Body of pancreas (tissue), 4 donors: ENCODE data around the gene ZNF469. TPM values are rescaled to one million over a fixed set of nuclear protein-coding genes. Genes with fewer than 3 reads are reported as not detected.
A peak's percentile ranks its signal among the peaks of the same experiment; 100 is the strongest.

Experiments
- ATAC-seq: fragments of 150-250 bp; one replicate; pipeline ENCODE4 v1.9.1; 2016
- DNase-seq, 4 donors: peaks; one replicate each; pipeline ENCODE4 v3.0.0-alpha.2; 2019
- H3K27ac ChIP-seq, 4 donors: fragments of 200-600 bp; sonication (generic); 1 replicate in 3 of 4; 2 replicates in 1 of 4; pipeline versions ENCODE4 v1.5.1 to v1.6.1; 2016 to 2019; ENCODE audit warnings: mild to moderate bottlenecking in 1 of 4, mixed read lengths in 1 of 4, moderate library complexity in 1 of 4
- H3K27me3 ChIP-seq, 2 donors: fragments of 200-600 bp; sonication (generic); one replicate each; pipeline ENCODE4 v1.6.0; 2016; ENCODE audit warnings: mild to moderate bottlenecking in 1 of 2
- H3K36me3 ChIP-seq, 2 donors: fragments of 200-600 bp; sonication (generic); replicated peaks in 1 of 2; 2 replicates each; pipeline ENCODE4 v1.5.1; 2016; ENCODE audit warnings: low read depth in 2 of 2; ENCODE audit not compliant: insufficient read depth in 1 of 2
- H3K4me1 ChIP-seq: fragments of 200-600 bp; sonication (generic); one replicate; pipeline ENCODE4 v1.6.0; 2016
- H3K4me3 ChIP-seq, 2 donors: fragments of 200-600 bp; sonication (generic); 1 replicate in 1 of 2; 2 replicates in 1 of 2; pipeline ENCODE4 v1.5.1; 2016 to 2019
- H3K9me3 ChIP-seq, 3 donors: fragments of 200-600 bp; sonication (generic); 1 replicate in 2 of 3; 2 replicates in 1 of 3; pipeline ENCODE4 v1.5.1; 2016
- POLR2A ChIP-seq, 3 donors: fragments of 450-650 bp; IDR thresholded peaks; one replicate each; pipeline ENCODE4 v1.6.1; 2016; ENCODE audit warnings: antibody characterized with exemption in 3 of 3, mild to moderate bottlenecking in 2 of 3
- WGBS, 2 donors: methylation state at CpG; one replicate each; pipeline ENCODE4 v1.1.5; 2017; 5-methylcytosine and 5-hydroxymethylcytosine counted together
- intact Hi-C: fragments of 100-400 bp; cut with DNase I; formaldehyde crosslinking; loops from one replicate; pipeline ENCODE4 v1.15.1; 2023
- total RNA-seq, 2 donors: library from RNA; depleted of rRNA; stranded (reverse); fragments of >200 nt; gene quantifications; one replicate each; pipeline ENCODE4 v1.1.0, GENCODE V29; 2016
- TF ChIP-seq, protein P1 (sequence below), 7 experiments: fragments of 450-650 bp in 4 of 7; fragments of 200-600 bp in 3 of 7; sonication (generic) in 3 of 7; IDR thresholded peaks; one replicate each; pipeline ENCODE4 v1.5.1; 2016 to 2019; ENCODE audit warnings: antibody characterized with exemption in 7 of 7

ZNF469 gene
- total RNA-seq, 2 donors from 2014 or later: 0.99 to 1.0 TPM

DNA sequence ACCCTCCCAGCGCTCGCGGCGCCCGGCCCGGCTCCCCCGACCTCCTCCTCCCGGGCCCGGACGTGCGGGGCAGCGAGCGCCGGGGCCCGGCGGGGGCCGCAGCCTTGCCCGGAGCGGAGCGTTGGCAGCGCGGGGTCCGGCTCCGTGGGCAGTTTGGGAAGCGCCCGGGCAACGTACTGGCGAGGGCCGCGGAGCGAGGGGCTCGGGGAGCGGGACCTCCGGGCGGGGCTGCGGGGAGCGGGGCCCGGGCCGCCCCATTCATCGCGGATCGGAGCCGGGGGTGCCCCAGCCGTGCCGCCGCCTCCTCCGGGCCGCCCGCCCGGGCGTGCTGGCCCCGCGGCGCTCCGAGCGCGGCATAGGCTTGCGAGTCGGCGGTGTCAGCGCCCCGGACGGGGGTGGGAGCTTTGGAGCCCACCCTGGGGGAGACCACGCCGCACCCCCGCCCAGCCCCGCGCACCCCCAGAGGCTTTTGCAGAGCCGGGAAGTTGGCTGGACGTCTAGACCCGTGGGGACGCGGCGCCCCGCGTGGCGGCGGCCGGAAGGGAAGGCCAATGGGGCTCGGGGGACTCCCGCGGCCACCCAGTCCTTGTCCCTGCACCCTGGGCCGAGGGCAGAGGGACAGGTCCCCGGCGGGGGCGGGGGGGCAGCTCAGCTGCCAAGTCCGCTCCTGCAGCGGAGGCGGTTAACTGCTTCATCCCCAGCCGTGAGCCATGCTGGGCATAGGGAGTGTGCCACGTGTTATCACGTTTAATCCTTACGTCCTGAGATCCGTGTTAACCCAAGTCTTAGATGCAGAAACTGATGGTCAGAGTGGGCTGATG lies 852 bp downstream of the ZNF469 start:
- intact Hi-C loops: no loop called here
- no peaks in the 10 kb centered on the region for H3K9me3 ChIP-seq
- no peaks in the 10 kb centered on the region for H3K36me3 ChIP-seq
- H3K4me3 ChIP-seq: no peak overlapping the region
- TF ChIP-seq, protein P1, sequence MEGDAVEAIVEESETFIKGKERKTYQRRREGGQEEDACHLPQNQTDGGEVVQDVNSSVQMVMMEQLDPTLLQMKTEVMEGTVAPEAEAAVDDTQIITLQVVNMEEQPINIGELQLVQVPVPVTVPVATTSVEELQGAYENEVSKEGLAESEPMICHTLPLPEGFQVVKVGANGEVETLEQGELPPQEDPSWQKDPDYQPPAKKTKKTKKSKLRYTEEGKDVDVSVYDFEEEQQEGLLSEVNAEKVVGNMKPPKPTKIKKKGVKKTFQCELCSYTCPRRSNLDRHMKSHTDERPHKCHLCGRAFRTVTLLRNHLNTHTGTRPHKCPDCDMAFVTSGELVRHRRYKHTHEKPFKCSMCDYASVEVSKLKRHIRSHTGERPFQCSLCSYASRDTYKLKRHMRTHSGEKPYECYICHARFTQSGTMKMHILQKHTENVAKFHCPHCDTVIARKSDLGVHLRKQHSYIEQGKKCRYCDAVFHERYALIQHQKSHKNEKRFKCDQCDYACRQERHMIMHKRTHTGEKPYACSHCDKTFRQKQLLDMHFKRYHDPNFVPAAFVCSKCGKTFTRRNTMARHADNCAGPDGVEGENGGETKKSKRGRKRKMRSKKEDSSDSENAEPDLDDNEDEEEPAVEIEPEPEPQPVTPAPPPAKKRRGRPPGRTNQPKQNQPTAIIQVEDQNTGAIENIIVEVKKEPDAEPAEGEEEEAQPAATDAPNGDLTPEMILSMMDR (IDR thresholded peaks at IDR 0.05): peak in 6 of 7 experiments; percentile 8 to 45 (median 31)
- no peak for TF ChIP-seq POLR2A (IDR thresholded peaks at IDR 0.05)
- DNase-seq (peak in 3 of 4 donors; percentile 26 to 45 (median 38)), ATAC-seq (no peak)
- no peak overlapping the region for H3K27ac ChIP-seq
- peaks cover 25% of the 10 kb centered on the region for H3K4me1 ChIP-seq
- WGBS, 2 donors: 2 to 5% methylated on average over 4 to 32 of the region's 94 CpGs
- H3K27me3 ChIP-seq: peaks cover 0 to 5% of the 10 kb centered on the region in 2 donors

DNA sequence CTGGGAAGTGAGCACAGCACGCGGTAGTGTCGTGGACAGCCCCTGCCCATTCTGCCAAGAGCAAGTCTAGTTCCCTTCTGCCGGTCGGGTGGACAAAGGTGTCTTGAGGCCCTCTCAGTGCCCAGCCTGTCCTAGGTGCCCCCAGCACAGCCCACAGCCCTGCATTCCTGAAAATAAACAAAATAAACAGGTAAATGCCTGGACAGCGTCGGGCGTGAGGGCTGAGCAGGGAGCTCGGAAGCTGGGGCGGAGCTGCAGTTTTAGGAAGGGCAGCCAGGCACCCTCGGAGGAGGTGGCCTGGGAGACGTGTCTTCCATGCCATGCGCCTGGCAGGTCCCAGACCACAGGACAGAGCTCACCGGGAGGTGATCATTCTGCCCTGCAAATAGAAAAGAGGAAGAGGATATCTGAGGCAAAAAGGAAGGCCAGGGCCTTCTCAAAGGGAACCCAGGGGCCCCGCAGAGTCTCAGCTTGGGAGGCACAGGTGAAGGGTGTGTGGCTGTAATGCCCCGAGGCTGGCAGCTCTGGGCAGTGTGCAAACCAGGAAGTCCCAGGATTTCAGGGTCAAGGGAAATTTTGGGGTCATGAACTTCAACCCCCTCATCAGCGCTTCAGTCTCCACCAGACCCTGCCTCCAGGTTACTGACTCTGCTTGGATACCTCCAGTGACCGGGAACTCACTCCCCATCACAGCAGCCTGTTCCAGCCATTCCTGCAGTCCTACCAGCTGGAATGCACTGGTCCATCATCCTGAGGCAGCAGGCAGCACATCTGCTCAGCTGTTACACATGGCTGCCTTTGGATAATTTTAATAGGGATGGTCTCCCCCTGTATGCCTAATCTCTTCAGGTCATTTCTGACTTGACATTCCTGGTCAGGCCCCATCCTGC lies 1.7 kb downstream of the ZNF469 start:
- no peak overlapping the region for H3K4me3 ChIP-seq
- 47 to 52% methylated on average over 15 to 18 of the region's 18 CpGs for WGBS, 2 donors
- intact Hi-C loops: no loop called here
- H3K27ac ChIP-seq: no peak overlapping the region
- no peak for DNase-seq
- peaks cover 0 to 5% of the 10 kb centered on the region in 2 donors for H3K27me3 ChIP-seq
- peaks cover 29% of the 10 kb centered on the region for H3K4me1 ChIP-seq
- ATAC-seq: no peak
- H3K36me3 ChIP-seq: no peaks in the 10 kb centered on the region
- TF ChIP-seq POLR2A (IDR thresholded peaks at IDR 0.05): no peak
- H3K9me3 ChIP-seq: no peaks in the 10 kb centered on the region

GRCh38 chr16:88385112-88385594 lies 2.4 kb downstream of the ZNF469 start:
- Histone ChIP-seq H3K27ac (no peak overlapping the region), H3K4me3 (no peak overlapping the region), H3K27me3 (peaks cover 0 to 5% of the 10 kb centered on the region in 2 donors), H3K9me3 (no peaks in the 10 kb centered on the region), H3K4me1 (peaks cover 29% of the 10 kb centered on the region), H3K36me3 (no peaks in the 10 kb centered on the region)
- no peak for DNase-seq
- intact Hi-C loops: no loop called here
- no peak for TF ChIP-seq POLR2A (IDR thresholded peaks at IDR 0.05)
- TF ChIP-seq, protein P1 (IDR thresholded peaks at IDR 0.05): no peak
- 80 to 83% methylated on average over 5 of the region's 5 CpGs for WGBS, 2 donors
- ATAC-seq: no peak

DNA sequence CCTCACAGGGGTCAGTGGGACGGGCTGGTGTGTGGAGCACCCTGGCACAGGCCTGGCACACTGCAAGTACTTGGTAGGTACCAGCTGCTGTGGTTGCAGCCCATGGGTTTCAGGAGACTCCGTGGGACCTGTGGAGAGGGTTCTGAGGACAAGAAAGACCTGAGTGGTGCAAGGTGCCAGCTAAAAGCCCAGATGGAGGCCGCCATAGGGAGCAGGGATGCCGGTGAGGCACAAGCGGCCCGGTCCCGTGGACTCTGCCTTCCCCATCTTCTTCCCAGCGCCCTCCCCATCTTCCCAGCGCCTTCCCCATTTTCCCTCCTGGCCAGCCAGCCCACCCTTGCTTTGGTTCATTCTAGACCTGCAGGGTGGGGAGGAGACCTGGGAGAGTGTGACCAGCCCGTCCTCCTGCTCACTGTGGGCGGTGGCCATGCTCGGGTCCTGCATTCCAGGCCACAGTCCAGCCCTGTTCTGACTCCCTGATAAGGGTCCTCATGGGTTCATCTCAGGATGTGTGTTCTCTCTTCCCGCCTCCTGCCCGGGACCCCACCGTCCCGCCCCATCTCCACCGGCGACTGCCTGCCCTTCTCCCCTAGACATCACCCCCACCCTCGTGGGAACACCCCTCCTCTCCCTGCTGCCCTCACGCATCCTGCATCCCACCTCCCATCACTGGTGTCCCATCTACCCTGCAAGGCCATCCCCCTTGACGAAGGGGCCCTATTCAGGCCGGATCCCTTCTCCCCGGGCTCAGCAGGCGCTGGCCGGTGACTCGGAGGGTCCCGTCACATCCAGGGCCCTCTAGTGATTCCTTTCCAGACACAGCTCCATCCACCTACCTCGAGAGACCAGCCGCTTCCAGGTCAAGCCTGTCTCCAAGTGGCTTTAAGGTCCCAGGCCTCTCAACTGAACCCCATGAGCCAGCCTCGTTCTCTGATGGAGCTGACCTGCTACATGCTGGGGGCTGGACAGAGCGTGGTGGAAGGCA lies 3.4 kb downstream of the ZNF469 start:
- H3K4me1 ChIP-seq: peaks cover 29% of the 10 kb centered on the region
- WGBS, 2 donors: 78% methylated on average over 28 to 31 of the region's 31 CpGs
- intact Hi-C loops: no loop called here
- TF ChIP-seq, protein P1 (IDR thresholded peaks at IDR 0.05): no peak
- TF ChIP-seq POLR2A (IDR thresholded peaks at IDR 0.05): no peak
- ATAC-seq: no peak
- no peak for DNase-seq
- no peak overlapping the region for H3K27ac ChIP-seq
- H3K4me3 ChIP-seq: no peak overlapping the region
- H3K9me3 ChIP-seq: no peaks in the 10 kb centered on the region
- H3K27me3 ChIP-seq: peaks cover 0 to 5% of the 10 kb centered on the region in 2 donors
- H3K36me3 ChIP-seq: no peaks in the 10 kb centered on the region
